HCT116 (cell line): ENCODE results near the gene BRI3BP. TPM values are rescaled to one million over a fixed set of nuclear protein-coding genes. Genes with fewer than 3 reads are reported as not detected.

Source experiments
- ATAC-seq: fragments of 200-7000 bp; cut with Tn5 transposase; 2 replicates; pipeline ENCODE4 v1.9.1; 2020; ENCODE audit warnings: mild to moderate bottlenecking, moderate library complexity
- BruUV-seq: library from RNA; stranded (reverse); fragments of 400-500 nt; replicated peaks from 2 replicates; lab custom pipeline; 2021; lab: Mats Ljungman, UMichigan
- CTCF ChIA-PET: fragments of 300-600 bp; sonication (Branson Sonifier 250); formaldehyde crosslinking; loops from one replicate; lab custom pipeline; 2021; ENCODE audit warnings: antibody characterized with exemption; lab: Charles Lee
- POLR2A ChIA-PET: fragments of 300-600, 350-600 bp; sonication (Branson Sonifier 250); formaldehyde crosslinking; loops from one replicate; lab custom pipeline; 2021; ENCODE audit warnings: antibody characterized with exemption; lab: Charles Lee
- RAD21 ChIA-PET, 2 experiments: fragments of 300-600 bp; sonication (Branson Sonifier 250); formaldehyde crosslinking; loops; one replicate each; lab custom pipeline; 2023; ENCODE audit warnings: low total read pairs in 2 of 2; ENCODE audit not compliant: uncharacterized antibody in 2 of 2, unreplicated experiment in 2 of 2, low non-redundant PET in 1 of 2; lab: Charles Lee
- DNase-seq: peaks from one replicate; pipeline ENCODE4 v3.0.0-alpha.2; 2010; ENCODE audit warnings: low read depth, low spot score
- H2AFZ ChIP-seq: fragments of 200-600 bp; shearing (Covaris generic), sonication (generic); 2 replicates; pipeline ENCODE4 v1.6.1; 2017; ENCODE audit warnings: low read depth, mixed run types, mixed read lengths, antibody characterized with exemption, low read length; ENCODE audit not compliant: poor library complexity, severe bottlenecking
- H3K27ac ChIP-seq: 2 replicates; pipeline ENCODE4 v1.5.1; 2012; ENCODE audit warnings: low read depth, low read length
- H3K27me3 ChIP-seq: fragments of 200-600 bp; sonication (generic); 2 replicates; pipeline ENCODE4 v1.6.1; 2016; ENCODE audit warnings: mixed run types, low read length, mixed read lengths; ENCODE audit not compliant: insufficient read depth
- H3K36me3 ChIP-seq, 2 experiments: fragments of 200-500 bp in 1 of 2; fragments of 200-600 bp in 1 of 2; sonication (Bioruptor generic) in 1 of 2; sonication (generic) in 1 of 2; 2 replicates each; pipeline versions ENCODE4 v1.5.1 to v1.6.1; 2014 to 2016; ENCODE audit warnings: low read length in 2 of 2, inconsistent platforms in 1 of 2, mixed read lengths in 1 of 2, mixed run types in 1 of 2; ENCODE audit not compliant: insufficient read depth in 2 of 2, control insufficient read depth in 1 of 2
- H3K4me1 ChIP-seq, 2 experiments: fragments of 200-600 bp in 1 of 2; sonication (generic) in 1 of 2; 2 replicates each; pipeline versions ENCODE4 v1.5.1 to v1.6.1; 2012 to 2017; ENCODE audit warnings: low read length in 2 of 2, inconsistent platforms in 1 of 2, mild to moderate bottlenecking in 1 of 2, mixed read lengths in 1 of 2, mixed run types in 1 of 2, moderate library complexity in 1 of 2; ENCODE audit not compliant: insufficient read depth in 2 of 2, control insufficient read depth in 1 of 2
- H3K4me2 ChIP-seq: fragments of 200-600 bp; sonication (generic); 2 replicates; pipeline ENCODE4 v1.6.1; 2017; ENCODE audit warnings: mixed run types, low read length, mixed read lengths
- H3K4me3 ChIP-seq, 2 experiments: fragments of 200-600 bp in 1 of 2; sonication (generic) in 1 of 2; replicated peaks in 1 of 2; 2 replicates each; pipeline ENCODE4 v1.5.1; 2011 to 2016; ENCODE audit warnings: low read length in 2 of 2, control low read depth in 1 of 2, low read depth in 1 of 2, mild to moderate bottlenecking in 1 of 2, mixed read lengths in 1 of 2, mixed run types in 1 of 2
- H3K79me2 ChIP-seq: fragments of 200-600 bp; sonication (generic); 2 replicates; pipeline ENCODE4 v1.6.1; 2017; ENCODE audit warnings: mild to moderate bottlenecking, mixed run types, low read length, moderate library complexity, mixed read lengths; ENCODE audit not compliant: insufficient read depth
- H3K9ac ChIP-seq: fragments of 200-600 bp; sonication (generic); 2 replicates; pipeline ENCODE4 v1.6.1; 2016; ENCODE audit warnings: low read length, mixed read lengths
- H3K9me2 ChIP-seq: fragments of 200-600 bp; sonication (generic), shearing (Covaris generic); 2 replicates; pipeline ENCODE4 v1.6.1; 2017; ENCODE audit warnings: mixed run types, mild to moderate bottlenecking, moderate library complexity; ENCODE audit not compliant: insufficient read depth
- H3K9me3 ChIP-seq, 2 experiments: fragments of 200-500 bp in 1 of 2; fragments of 200-600 bp in 1 of 2; sonication (Bioruptor generic) in 1 of 2; sonication (generic) in 1 of 2; 2 replicates each; pipeline ENCODE4 v1.6.1; 2014 to 2017; ENCODE audit warnings: low read length in 2 of 2, mixed read lengths in 2 of 2, inconsistent platforms in 1 of 2, low read depth in 1 of 2, mild to moderate bottlenecking in 1 of 2, mixed run types in 1 of 2, moderate library complexity in 1 of 2; ENCODE audit not compliant: control insufficient read depth in 1 of 2, insufficient read depth in 1 of 2
- H4K20me1 ChIP-seq: fragments of 200-600 bp; sonication (generic), shearing (Covaris generic); 2 replicates; pipeline ENCODE4 v1.6.1; 2017; ENCODE audit warnings: mixed run types, mild to moderate bottlenecking, moderate library complexity; ENCODE audit not compliant: insufficient read depth
- CBX3 ChIP-seq: IDR thresholded peaks from 2 replicates; pipeline ENCODE4 v1.6.1; 2012; ENCODE audit warnings: low read depth
- CTCF ChIP-seq, 3 experiments: fragments of 200-600 bp in 1 of 3; sonication (generic) in 1 of 3; IDR thresholded peaks in 2 of 3; conservative IDR thresholded peaks in 1 of 3; 2 replicates each; pipeline ENCODE4 v1.5.1; 2012 to 2017; ENCODE audit warnings: low read depth in 2 of 3, low read length in 2 of 3, antibody characterized with exemption in 1 of 3, borderline replicate concordance in 1 of 3, control low read depth in 1 of 3, mild to moderate bottlenecking in 1 of 3, mixed read lengths in 1 of 3, mixed run types in 1 of 3, moderate library complexity in 1 of 3; ENCODE audit not compliant: insufficient read depth in 1 of 3
- EGR1 ChIP-seq: IDR thresholded peaks from 2 replicates; pipeline ENCODE4 v1.6.1; 2012; ENCODE audit warnings: low read depth
- ELF1 ChIP-seq: IDR thresholded peaks from 2 replicates; pipeline ENCODE4 v1.6.1; 2012; ENCODE audit warnings: low read depth, borderline replicate concordance
- EZH2 ChIP-seq: fragments of 200-600 bp; sonication (generic); IDR thresholded peaks from 2 replicates; pipeline ENCODE4 v1.6.1; 2017; ENCODE audit warnings: antibody characterized with exemption, mixed run types
- EZH2phosphoT487 ChIP-seq: fragments of 200-600 bp; IDR thresholded peaks from 2 replicates; pipeline ENCODE4 v1.6.1; 2018; ENCODE audit warnings: antibody characterized with exemption, borderline replicate concordance
- FOSL1 ChIP-seq: IDR thresholded peaks from 2 replicates; pipeline ENCODE4 v1.6.1; 2012; ENCODE audit warnings: low read depth
- JUND ChIP-seq: IDR thresholded peaks from 2 replicates; pipeline ENCODE4 v1.6.1; 2012
- MAX ChIP-seq: IDR thresholded peaks from 2 replicates; pipeline ENCODE4 v1.6.1; 2012
- POLR2A ChIP-seq: IDR thresholded peaks from 2 replicates; pipeline ENCODE4 v1.7.0; 2011; ENCODE audit warnings: borderline replicate concordance; ENCODE audit not compliant: insufficient read depth, insufficient read length; ENCODE audit errors: extremely low read depth
- POLR2AphosphoS5 ChIP-seq: IDR thresholded peaks from 2 replicates; pipeline ENCODE4 v1.6.1; 2011; ENCODE audit warnings: mild to moderate bottlenecking, low read depth, low read length, moderate library complexity
- RAD21 ChIP-seq: IDR thresholded peaks from 2 replicates; pipeline ENCODE4 v1.6.1; 2012; ENCODE audit warnings: low read depth, mild to moderate bottlenecking
- SIN3A ChIP-seq: IDR thresholded peaks from 2 replicates; pipeline ENCODE4 v1.6.1; 2012; ENCODE audit warnings: low read depth
- SP1 ChIP-seq: IDR thresholded peaks from 2 replicates; pipeline ENCODE4 v1.6.1; 2012; ENCODE audit warnings: low read depth
- SRF ChIP-seq: IDR thresholded peaks from 2 replicates; pipeline ENCODE4 v1.6.1; 2012; ENCODE audit warnings: low read depth
- TCF7L2 ChIP-seq: IDR thresholded peaks from 2 replicates; pipeline ENCODE4 v1.7.0; 2011; ENCODE audit warnings: borderline replicate concordance, inconsistent platforms; ENCODE audit not compliant: insufficient read depth, insufficient read length; ENCODE audit errors: extremely low read depth
- YY1 ChIP-seq: IDR thresholded peaks from 2 replicates; pipeline ENCODE4 v1.6.1; 2011; ENCODE audit warnings: low read length, low read depth, moderate library complexity, mild to moderate bottlenecking; ENCODE audit not compliant: insufficient replicate concordance; ENCODE audit errors: extremely low read depth
- ZFX ChIP-seq: fragments of 450-650 bp; IDR thresholded peaks from 2 replicates; pipeline ENCODE4 v1.6.1; 2017
- ZNF274 ChIP-seq: fragments of 200-500 bp; sonication (Bioruptor generic); IDR thresholded peaks from 2 replicates; pipeline ENCODE4 v1.6.1; 2014; ENCODE audit warnings: mild to moderate bottlenecking, low read depth, low read length, inconsistent platforms
- intact Hi-C: fragments of 100-400 bp; cut with micrococcal nuclease; formaldehyde crosslinking; loops from 2 replicates; pipeline ENCODE4 v1.10.0; 2022
- total RNA-seq: library from RNA; stranded (reverse); gene quantifications from one replicate; pipeline ENCODE4 v1.2.1, GENCODE V29; 2021; ENCODE audit not compliant: unreplicated experiment

BRI3BP gene
- total RNA-seq, 1 experiment from 2014 or later = 40.1 TPM

DNA sequence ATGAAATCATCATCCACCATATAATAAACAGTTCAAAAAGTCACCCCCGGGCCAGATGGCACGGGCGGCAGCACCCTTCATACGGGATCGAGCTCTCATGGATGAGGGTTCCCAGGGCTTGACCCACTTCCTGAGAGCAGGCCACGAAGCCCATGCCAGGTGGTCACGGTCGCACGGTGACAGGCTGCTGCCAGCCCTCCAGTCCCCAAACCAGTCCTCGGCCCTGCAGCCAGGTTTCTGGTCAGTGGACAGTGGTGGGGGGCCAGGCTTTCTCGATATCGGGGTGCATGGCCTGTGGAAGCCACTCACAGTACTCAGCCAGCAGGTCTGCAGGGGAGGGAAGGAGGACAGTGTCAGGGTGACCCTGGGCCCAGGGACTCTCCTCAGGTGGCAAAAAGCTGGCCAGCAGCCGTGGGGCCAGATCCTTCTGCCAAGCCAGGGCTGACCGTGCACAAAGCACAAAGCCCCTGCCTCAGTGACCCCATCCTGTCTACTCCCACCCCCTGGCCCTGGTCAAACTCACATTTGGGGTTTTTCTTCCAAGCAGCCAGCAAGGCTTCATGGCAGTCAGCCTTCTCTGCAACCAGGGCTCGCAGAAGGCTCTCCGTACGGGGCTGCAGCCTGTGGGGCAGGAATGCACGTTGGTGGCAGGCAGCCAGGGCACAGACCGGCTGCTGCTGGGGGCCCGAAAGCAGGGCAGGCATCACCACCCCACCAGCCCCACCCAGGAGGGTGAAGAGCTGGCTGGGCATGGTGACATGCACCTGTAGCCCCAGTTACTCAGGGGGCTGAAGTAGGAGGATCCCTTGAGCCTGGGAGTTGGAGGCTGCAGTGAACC, 45.7 kb upstream of the BRI3BP start:
- CTCF ChIA-PET = no interaction called here

DNA sequence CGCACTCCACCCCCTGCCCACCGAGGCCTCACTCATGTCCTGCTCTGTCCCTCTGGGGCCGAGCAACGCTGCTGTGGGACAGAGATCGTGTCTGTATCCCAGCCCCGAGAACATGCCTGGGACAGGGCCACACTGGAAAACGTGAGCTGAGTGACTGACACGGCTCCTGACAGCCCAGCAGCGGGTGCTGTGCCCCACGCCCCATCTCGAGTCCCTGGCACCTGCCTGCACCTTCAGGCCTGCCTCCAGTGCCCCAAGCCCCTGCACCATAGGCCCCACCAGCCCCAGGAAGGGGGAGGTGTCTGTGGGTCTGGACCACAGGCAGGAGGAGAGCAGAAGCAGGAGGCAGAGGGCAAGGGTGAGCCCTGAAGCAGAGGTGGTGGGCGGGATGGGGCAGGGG, 44.4 kb upstream of the BRI3BP start:
- Histone ChIP-seq H3K4me1 (no peaks in the 10 kb centered on the region), H3K36me3 (peaks cover 9 to 23% of the 10 kb centered on the region in 2 experiments; a peak in 3 of 4 replicates), H3K9ac (no peak overlapping the region), H2AFZ (no peak overlapping the region), H3K9me2 (no peaks in the 10 kb centered on the region), H3K4me2 (no peak overlapping the region), H3K4me3 (no peak overlapping the region), H3K79me2 (no peaks in the 10 kb centered on the region), H4K20me1 (no peaks in the 10 kb centered on the region), H3K27me3 (no peaks in the 10 kb centered on the region), H3K27ac (no peak overlapping the region), H3K9me3 (no peaks in the 10 kb centered on the region)
- CTCF ChIA-PET = interaction anchor here (0.5 kb wide), 1 partner anchor 26 kb away, joined by 3 read pairs; no protein-coding TSS in a partner anchor
- no peak for ATAC-seq
- BruUV-seq = no TSS peak
- POLR2A ChIA-PET = no interaction called here
- RAD21 ChIA-PET = no interaction called here
- DNase-seq = no peak
- intact Hi-C loops = no loop called here
- TF ChIP-seq POLR2A = no peak
- no peak for TF ChIP-seq YY1
- TF ChIP-seq EZH2phosphoT487 = no peak
- TF ChIP-seq JUND = no peak
- no peak for TF ChIP-seq EGR1
- TF ChIP-seq RAD21 = no peak
- no peak for TF ChIP-seq MAX
- no peak for TF ChIP-seq ZFX
- TF ChIP-seq CBX3 = no peak
- no peak for TF ChIP-seq SIN3A
- TF ChIP-seq ZNF274 = no peak
- TF ChIP-seq SRF = no peak
- no peak for TF ChIP-seq POLR2AphosphoS5
- no peak for TF ChIP-seq FOSL1
- TF ChIP-seq CTCF (IDR thresholded peaks at IDR 0.05 in 2 of 3, conservative IDR thresholded peaks at IDR 0.05 in 1 of 3; ENCODE audit: borderline replicate concordance in 1 of 3, insufficient read depth in 1 of 3, low read depth in 2 of 3, low read length in 2 of 3) = no peak

More for the DNA sequence above, 45.7 kb upstream of the BRI3BP start:
- Histone ChIP-seq H3K4me3 (no peak overlapping the region), H3K9me3 (no peaks in the 10 kb centered on the region), H3K79me2 (no peaks in the 10 kb centered on the region), H3K9ac (no peak overlapping the region), H3K4me1 (no peaks in the 10 kb centered on the region), H2AFZ (no peak overlapping the region), H3K36me3 (peaks cover 5 to 23% of the 10 kb centered on the region in 2 experiments; a peak in 3 of 4 replicates), H3K27ac (no peak overlapping the region), H3K4me2 (no peak overlapping the region), H3K27me3 (no peaks in the 10 kb centered on the region), H3K9me2 (no peaks in the 10 kb centered on the region), H4K20me1 (no peaks in the 10 kb centered on the region)
- ChIA-PET POLR2A (no interaction called here), RAD21 (no interaction called here)
- no TSS peak for BruUV-seq
- intact Hi-C loops = no loop called here
- ATAC-seq (no peak), DNase-seq (no peak)
- no peak for TF ChIP-seq RAD21
- no peak for TF ChIP-seq SP1
- TF ChIP-seq ZFX = no peak
- TF ChIP-seq SRF = no peak
- no peak for TF ChIP-seq ELF1
- TF ChIP-seq EGR1 = no peak
- TF ChIP-seq EZH2 = no peak
- no peak for TF ChIP-seq TCF7L2
- TF ChIP-seq ZNF274 = no peak
- no peak for TF ChIP-seq CBX3
- TF ChIP-seq SIN3A = no peak
- no peak for TF ChIP-seq POLR2A
- TF ChIP-seq, all 23 proteins: peak for 0
